SK-N-MC (cell line): ENCODE data around the gene CAST.

ENCODE experiments used
- EZH2 ChIP-seq: fragments of 200-600 bp; sonication (generic); IDR thresholded peaks from one replicate; pipeline ENCODE4 v1.6.1; 2017; ENCODE audit warnings: antibody characterized with exemption
- FOXP2 ChIP-seq: optimal IDR thresholded peaks from 2 replicates; pipeline ENCODE3; 2011; ENCODE audit warnings: mild to moderate bottlenecking, moderate library complexity; ENCODE audit not compliant: insufficient read depth; ENCODE audit errors: extremely low read length, control extremely low read depth
- POLR2AphosphoS5 ChIP-seq: IDR thresholded peaks from 2 replicates; pipeline ENCODE4 v1.6.1; 2012; ENCODE audit warnings: mild to moderate bottlenecking, low read depth, low read length, borderline replicate concordance

DNA sequence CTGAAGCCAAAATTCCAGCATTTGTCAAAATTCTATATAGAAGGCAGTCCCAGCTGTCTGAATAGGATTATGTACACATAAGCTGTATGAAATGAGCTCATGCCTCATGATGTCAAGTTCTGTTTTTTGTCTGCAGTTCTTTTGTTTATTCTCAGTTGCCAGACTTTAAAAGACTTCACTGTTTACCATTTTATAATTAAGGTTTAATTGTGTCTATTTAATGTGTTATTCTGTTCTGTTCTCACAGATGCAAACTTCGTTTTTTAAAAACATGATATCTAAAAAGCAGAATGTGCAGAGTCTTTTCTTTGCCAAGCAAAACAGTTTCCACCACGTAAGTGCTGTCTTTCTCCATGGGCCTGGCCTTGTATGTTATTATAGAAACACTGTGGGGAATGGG, 114.4 kb downstream of the CAST start:
- TF ChIP-seq EZH2 (no peak), POLR2AphosphoS5 (no peak), FOXP2 (no peak)
